GM18502 (cell line): Measurements from ENCODE around the gene ITGAL.
"Not testable (repeated sequence)": the region's sequence is repeated elsewhere in the genome, so short reads cannot be mapped to it uniquely, and the experiment has no call there.

Experiments used
- ATAC-seq: cut with Tn5 transposase; IDR thresholded peaks from one replicate; pipeline ENCODE4 v1.9.1; 2021; ENCODE audit warnings: mild to moderate bottlenecking; ENCODE audit not compliant: unreplicated experiment, poor library complexity

The ITGAL gene

GRCh38 chr16:30490210-30490609 lies 17.7 kb downstream of the ITGAL start:
- ATAC-seq = no peak

- no peak for ATAC-seq
Measured at GRCh38 chr16:30491229-30491628, 18.7 kb downstream of the ITGAL start.

- ATAC-seq = no peak
Measured at GRCh38 chr16:30491744-30492308, 19.3 kb downstream of the ITGAL start.

GRCh38 chr16:30493941-30494488 lies 21.5 kb downstream of the ITGAL start:
- no peak for ATAC-seq

- ATAC-seq = no peak
Measured at GRCh38 chr16:30494709-30495108, 22.2 kb downstream of the ITGAL start.

- no peak for ATAC-seq
Measured at GRCh38 chr16:30499284-30499683, 26.7 kb downstream of the ITGAL start.

- ATAC-seq = no peak
Measured at GRCh38 chr16:30503403-30504296, 31.1 kb downstream of the ITGAL start.

GRCh38 chr16:30509081-30509765 lies 36.7 kb downstream of the ITGAL start:
- no peak for ATAC-seq

GRCh38 chr16:30510376-30510938 lies 37.9 kb downstream of the ITGAL start:
- ATAC-seq = no peak

- ATAC-seq = no peak
Measured at GRCh38 chr16:30511509-30511908, 39.0 kb downstream of the ITGAL start.

GRCh38 chr16:30515275-30515674 lies 42.7 kb downstream of the ITGAL start:
- no peak for ATAC-seq

GRCh38 chr16:30518552-30518951 lies 46.0 kb downstream of the ITGAL start:
- no peak for ATAC-seq

- ATAC-seq = no peak
Measured at GRCh38 chr16:30519120-30520049, 46.8 kb downstream of the ITGAL start.

GRCh38 chr16:30521476-30521872 lies 48.9 kb downstream of the ITGAL start:
- ATAC-seq = no peak

- ATAC-seq = no peak
Measured at GRCh38 chr16:30521873-30522641, 49.5 kb downstream of the ITGAL start.

GRCh38 chr16:30522702-30523463 lies 50.3 kb downstream of the ITGAL start:
- ATAC-seq = not testable (repeated sequence)

GRCh38 chr16:30523768-30524574 lies 51.4 kb downstream of the ITGAL start:
- ATAC-seq = no peak
